Kidney epithelial cell (primary cell): ENCODE results near the gene MPDU1. TPM values are rescaled to one million over a fixed set of nuclear protein-coding genes. Genes with fewer than 3 reads are reported as not detected.

Experiments
- DNase-seq: peaks from one replicate; pipeline ENCODE4 v3.0.0-alpha.2; 2010; ENCODE audit warnings: low read depth
- H3K27me3 ChIP-seq: 2 replicates; pipeline ENCODE4 v1.6.0; 2011; ENCODE audit warnings: low read length; ENCODE audit not compliant: control insufficient read depth, insufficient read depth
- H3K36me3 ChIP-seq: 2 replicates; pipeline ENCODE4 v1.5.1; 2011; ENCODE audit warnings: low read length; ENCODE audit not compliant: control insufficient read depth, insufficient read depth
- H3K4me3 ChIP-seq: 2 replicates; pipeline ENCODE4 v1.5.1; 2011; ENCODE audit warnings: low read depth, mild to moderate bottlenecking, control low read depth, low read length
- CTCF ChIP-seq: IDR thresholded peaks from 2 replicates; pipeline ENCODE4 v1.5.1; 2011; ENCODE audit warnings: mild to moderate bottlenecking, moderate library complexity, low read length, control low read depth, inconsistent platforms; ENCODE audit not compliant: insufficient read depth, poor library complexity, severe bottlenecking
- total RNA-seq: library from RNA; depleted of rRNA; stranded (reverse); fragments of >200 nt; gene quantifications from 2 replicates; pipeline ENCODE4 v1.2.3, GENCODE V29; 2015

Gene MPDU1
- total RNA-seq, 1 donor from 2014 or later = 187 TPM

- Histone ChIP-seq H3K27me3 (no peaks in the 10 kb centered on the region), H3K36me3 (no peaks in the 10 kb centered on the region), H3K4me3 (no peak overlapping the region)
- no peak for TF ChIP-seq CTCF
- DNase-seq = no peak
Measured at GRCh38 chr17:7626307-7626706, 42.7 kb downstream of the MPDU1 start.

- no peak for DNase-seq
- Histone ChIP-seq H3K27me3 (no peaks in the 10 kb centered on the region), H3K36me3 (no peaks in the 10 kb centered on the region), H3K4me3 (peak overlapping the region; percentile 75)
- no peak for TF ChIP-seq CTCF
Measured at GRCh38 chr17:7626956-7627249, 43.3 kb downstream of the MPDU1 start.

- Histone ChIP-seq H3K36me3 (no peaks in the 10 kb centered on the region), H3K27me3 (no peaks in the 10 kb centered on the region), H3K4me3 (peak within 1 kb of the TSS; percentile 75)
- TF ChIP-seq CTCF = no peak
- DNase-seq = peak; percentile 65
Measured at GRCh38 chr17:7627250-7628121, 43.8 kb downstream of the MPDU1 start, which contains the start of gene SAT2. Gene SAT2 (minus strand): TSS chr17:7627821. CDS start chr17:7627635, 186 bp downstream.

- Histone ChIP-seq H3K4me3 (no peak within 1 kb of the TSS), H3K36me3 (no peaks in the 10 kb centered on the region), H3K27me3 (peaks cover 2% of the 10 kb centered on the region)
- TF ChIP-seq CTCF = no peak
- no peak for DNase-seq
Measured at GRCh38 chr17:7629939-7630571, 46.4 kb downstream of the MPDU1 start, which contains the start of gene SHBG. Gene SHBG (plus strand): TSS chr17:7630135. CDS start chr17:7630173, 38 bp downstream.

GRCh38 chr17:7631398-7632380, 48.0 kb downstream of the MPDU1 start:
- Histone ChIP-seq H3K27me3 (peaks cover 2% of the 10 kb centered on the region), H3K4me3 (no peak overlapping the region), H3K36me3 (no peaks in the 10 kb centered on the region)
- DNase-seq = no peak
- no peak for TF ChIP-seq CTCF
